ENCODE results near the gene ATP6V1G2.
"Not testable (repeated sequence)": the region's sequence is repeated elsewhere in the genome, so short reads cannot be mapped to it uniquely, and the experiment has no call there.

ATP6V1G2 gene

DNA sequence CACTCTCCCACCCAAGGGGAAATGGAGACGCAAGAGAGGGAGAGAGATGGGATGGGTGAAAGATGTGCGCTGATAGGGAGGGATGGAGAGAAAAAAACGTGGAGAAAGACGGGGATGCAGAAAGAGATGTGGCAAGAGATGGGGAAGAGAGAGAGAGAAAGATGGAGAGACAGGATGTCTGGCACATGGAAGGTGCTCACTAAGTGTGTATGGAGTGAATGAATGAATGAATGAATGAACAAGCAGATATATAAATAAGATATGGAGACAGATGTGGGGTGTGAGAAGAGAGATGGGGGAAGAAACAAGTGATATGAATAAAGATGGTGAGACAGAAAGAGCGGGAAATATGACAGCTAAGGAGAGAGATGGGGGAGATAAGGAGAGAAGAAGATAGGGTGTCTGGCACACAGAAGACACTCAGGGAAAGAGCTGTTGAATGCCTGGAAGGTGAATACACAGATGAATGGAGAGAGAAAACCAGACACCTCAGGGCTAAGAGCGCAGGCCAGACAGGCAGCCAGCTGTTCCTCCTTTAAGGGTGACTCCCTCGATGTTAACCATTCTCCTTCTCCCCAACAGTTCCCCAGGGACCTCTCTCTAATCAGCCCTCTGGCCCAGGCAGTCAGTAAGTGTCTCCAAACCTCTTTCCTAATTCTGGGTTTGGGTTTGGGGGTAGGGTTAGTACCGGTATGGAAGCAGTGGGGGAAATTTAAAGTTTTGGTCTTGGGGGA is 29.7 kb upstream of the ATP6V1G2 start:
- DNase-seq (ENCODE audit: low read depth): no peak

DNA sequence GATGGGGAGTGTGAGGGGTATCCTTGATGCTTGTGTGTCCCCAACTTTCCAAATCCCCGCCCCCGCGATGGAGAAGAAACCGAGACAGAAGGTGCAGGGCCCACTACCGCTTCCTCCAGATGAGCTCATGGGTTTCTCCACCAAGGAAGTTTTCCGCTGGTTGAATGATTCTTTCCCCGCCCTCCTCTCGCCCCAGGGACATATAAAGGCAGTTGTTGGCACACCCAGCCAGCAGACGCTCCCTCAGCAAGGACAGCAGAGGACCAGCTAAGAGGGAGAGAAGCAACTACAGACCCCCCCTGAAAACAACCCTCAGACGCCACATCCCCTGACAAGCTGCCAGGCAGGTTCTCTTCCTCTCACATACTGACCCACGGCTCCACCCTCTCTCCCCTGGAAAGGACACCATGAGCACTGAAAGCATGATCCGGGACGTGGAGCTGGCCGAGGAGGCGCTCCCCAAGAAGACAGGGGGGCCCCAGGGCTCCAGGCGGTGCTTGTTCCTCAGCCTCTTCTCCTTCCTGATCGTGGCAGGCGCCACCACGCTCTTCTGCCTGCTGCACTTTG is 29.0 kb upstream of the ATP6V1G2 start, which contains the start of gene TNF:
TSS of gene TNF (plus strand) at position 231 of the 567 bp plus-strand sequence. CDS start at position 408, 177 bp downstream.
- DNase-seq (ENCODE audit: low read depth): no peak

- no peak for DNase-seq (ENCODE audit: low read depth)
Observed at GRCh38 chr6:31574106-31575061, 28.0 kb upstream of the ATP6V1G2 start.

DNA sequence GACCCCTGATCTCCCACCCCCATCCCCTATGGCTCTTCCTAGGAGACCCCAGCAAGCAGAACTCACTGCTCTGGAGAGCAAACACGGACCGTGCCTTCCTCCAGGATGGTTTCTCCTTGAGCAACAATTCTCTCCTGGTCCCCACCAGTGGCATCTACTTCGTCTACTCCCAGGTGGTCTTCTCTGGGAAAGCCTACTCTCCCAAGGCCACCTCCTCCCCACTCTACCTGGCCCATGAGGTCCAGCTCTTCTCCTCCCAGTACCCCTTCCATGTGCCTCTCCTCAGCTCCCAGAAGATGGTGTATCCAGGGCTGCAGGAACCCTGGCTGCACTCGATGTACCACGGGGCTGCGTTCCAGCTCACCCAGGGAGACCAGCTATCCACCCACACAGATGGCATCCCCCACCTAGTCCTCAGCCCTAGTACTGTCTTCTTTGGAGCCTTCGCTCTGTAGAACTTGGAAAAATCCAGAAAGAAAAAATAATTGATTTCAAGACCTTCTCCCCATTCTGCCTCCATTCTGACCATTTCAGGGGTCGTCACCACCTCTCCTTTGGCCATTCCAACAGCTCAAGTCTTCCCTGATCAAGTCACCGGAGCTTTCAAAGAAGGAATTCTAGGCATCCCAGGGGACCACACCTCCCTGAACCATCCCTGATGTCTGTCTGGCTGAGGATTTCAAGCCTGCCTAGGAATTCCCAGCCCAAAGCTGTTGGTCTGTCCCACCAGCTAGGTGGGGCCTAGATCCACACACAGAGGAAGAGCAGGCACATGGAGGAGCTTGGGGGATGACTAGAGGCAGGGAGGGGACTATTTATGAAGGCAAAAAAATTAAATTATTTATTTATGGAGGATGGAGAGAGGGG is 27.1 kb upstream of the ATP6V1G2 start:
- no peak for DNase-seq (ENCODE audit: low read depth)

DNA sequence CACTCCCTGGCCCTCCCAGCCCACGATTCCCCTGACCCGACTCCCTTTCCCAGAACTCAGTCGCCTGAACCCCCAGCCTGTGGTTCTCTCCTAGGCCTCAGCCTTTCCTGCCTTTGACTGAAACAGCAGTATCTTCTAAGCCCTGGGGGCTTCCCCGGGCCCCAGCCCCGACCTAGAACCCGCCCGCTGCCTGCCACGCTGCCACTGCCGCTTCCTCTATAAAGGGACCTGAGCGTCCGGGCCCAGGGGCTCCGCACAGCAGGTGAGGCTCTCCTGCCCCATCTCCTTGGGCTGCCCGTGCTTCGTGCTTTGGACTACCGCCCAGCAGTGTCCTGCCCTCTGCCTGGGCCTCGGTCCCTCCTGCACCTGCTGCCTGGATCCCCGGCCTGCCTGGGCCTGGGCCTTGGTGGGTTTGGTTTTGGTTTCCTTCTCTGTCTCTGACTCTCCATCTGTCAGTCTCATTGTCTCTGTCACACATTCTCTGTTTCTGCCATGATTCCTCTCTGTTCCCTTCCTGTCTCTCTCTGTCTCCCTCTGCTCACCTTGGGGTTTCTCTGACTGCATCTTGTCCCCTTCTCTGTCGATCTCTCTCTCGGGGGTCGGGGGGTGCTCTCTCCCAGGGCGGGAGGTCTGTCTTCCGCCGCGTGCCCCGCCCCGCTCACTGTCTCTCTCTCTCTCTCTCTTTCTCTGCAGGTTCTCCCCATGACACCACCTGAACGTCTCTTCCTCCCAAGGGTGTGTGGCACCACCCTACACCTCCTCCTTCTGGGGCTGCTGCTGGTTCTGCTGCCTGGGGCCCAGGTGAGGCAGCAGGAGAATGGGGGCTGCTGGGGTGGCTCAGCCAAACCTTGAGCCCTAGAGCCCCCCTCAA is 25.9 kb upstream of the ATP6V1G2 start, which contains the start of gene LTA:
TSS of gene LTA (plus strand) at position 249 of the 871 bp plus-strand sequence. CDS start at position 703, 454 bp downstream.
- no peak for DNase-seq (ENCODE audit: low read depth)

- no peak for DNase-seq (ENCODE audit: low read depth)
Observed at GRCh38 chr6:31569861-31570536, 23.6 kb upstream of the ATP6V1G2 start.

- no peak for DNase-seq (ENCODE audit: low read depth)
Observed at GRCh38 chr6:31568537-31568961, 22.1 kb upstream of the ATP6V1G2 start.

GRCh38 chr6:31567531-31568370 is 21.3 kb upstream of the ATP6V1G2 start:
- DNase-seq (ENCODE audit: low read depth): no peak

- no peak for DNase-seq (ENCODE audit: low read depth)
Observed at GRCh38 chr6:31560697-31561058, 14.3 kb upstream of the ATP6V1G2 start.

- DNase-seq (ENCODE audit: low read depth): no peak
Observed at GRCh38 chr6:31559958-31560696, 13.7 kb upstream of the ATP6V1G2 start.

DNA sequence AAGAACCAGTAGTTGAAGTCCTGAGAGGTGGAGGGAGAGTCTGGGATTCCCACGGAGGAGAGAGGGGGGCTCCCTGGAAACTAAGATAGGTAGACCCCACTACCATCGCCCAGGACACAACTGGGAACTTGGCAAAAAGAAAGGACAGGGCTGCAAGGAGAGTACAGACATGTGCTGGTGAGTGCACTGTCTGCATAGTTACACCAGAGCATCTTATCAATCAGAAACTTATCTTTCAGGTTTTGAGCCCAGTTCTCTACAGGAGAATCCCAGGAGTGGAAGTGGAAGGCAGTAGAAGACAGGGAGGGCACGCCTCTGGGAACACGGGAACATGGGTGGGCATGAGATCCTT is 13.2 kb upstream of the ATP6V1G2 start:
- no peak for DNase-seq (ENCODE audit: low read depth)

- DNase-seq (ENCODE audit: low read depth): no peak
Observed at GRCh38 chr6:31558631-31559500, 12.5 kb upstream of the ATP6V1G2 start.

DNA sequence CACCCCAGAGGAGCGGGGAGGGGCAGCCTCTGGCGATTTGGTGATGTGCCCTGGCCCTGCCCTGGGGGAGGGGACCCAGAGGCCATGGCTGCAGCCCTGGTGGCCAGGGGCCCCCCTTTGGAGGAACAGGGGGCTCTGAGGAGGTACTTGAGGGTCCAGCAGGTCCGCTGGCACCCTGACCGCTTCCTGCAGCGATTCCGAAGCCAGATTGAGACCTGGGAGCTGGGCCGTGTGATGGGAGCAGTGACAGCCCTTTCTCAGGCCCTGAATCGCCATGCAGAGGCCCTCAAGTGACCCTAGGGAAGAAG is 11.9 kb upstream of the ATP6V1G2 start:
- DNase-seq (ENCODE audit: low read depth): no peak

DNA sequence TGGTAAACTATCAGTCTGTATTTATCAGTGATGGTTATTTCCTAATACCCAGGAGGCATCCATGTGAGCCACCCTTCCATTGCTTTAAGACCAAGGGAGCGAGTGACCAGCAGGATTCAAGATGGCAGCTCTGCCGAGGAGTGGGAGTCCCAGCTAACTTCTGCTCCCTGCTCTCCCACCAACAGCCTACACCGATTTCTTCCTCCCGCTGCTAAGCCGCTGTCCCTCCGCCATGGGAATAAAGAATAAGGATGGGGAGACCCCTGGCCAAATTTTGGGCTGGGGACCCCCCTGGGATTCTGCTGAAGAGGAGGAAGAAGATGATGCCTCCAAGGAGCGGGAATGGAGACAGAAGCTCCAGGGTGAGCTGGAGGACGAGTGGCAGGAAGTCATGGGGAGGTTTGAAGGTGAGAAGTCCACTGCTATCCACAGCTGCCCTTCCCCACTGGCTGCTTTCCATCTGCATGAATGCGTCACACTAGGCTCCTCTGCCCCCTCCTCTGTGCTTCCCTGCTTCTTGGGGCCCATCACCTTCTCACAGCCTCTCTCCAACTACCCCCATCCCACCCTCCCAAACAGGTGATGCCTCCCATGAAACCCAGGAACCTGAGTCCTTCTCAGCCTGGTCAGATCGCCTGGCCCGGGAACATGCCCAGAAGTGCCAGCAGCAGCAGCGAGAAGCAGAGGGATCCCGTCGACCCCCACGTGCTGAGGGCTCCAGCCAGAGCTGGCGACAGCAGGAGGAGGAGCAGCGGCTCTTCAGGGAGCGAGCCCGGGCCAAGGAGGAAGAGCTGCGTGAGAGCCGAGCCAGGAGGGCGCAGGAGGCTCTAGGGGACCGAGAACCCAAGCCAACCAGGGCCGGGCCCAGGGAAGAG is 11.3 kb upstream of the ATP6V1G2 start:
- no peak for DNase-seq (ENCODE audit: low read depth)

DNA sequence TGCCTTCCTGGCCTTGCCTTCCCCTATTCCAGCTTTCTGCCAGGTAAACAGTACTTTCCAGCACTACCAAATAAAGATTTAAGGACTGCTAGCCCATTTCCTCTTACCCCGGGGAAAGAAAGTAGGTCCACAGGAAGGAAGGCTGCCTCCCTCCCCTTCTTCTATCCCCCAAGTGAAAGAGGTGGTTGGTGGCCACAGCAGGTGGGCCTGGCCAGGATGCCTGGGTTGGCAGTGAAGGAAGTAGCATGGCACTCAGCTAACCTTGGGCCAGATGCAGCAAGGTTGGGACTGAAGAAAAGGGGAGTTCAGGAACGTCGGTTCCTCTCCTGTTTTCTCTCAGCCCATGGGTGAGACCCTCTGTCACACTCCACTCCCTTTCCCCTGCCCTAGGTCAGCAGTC is 9.9 kb upstream of the ATP6V1G2 start:
- no peak for DNase-seq (ENCODE audit: low read depth)

GRCh38 chr6:31551371-31551770 is 5.0 kb upstream of the ATP6V1G2 start:
- not testable (repeated sequence) for DNase-seq (ENCODE audit: low read depth)

DNA sequence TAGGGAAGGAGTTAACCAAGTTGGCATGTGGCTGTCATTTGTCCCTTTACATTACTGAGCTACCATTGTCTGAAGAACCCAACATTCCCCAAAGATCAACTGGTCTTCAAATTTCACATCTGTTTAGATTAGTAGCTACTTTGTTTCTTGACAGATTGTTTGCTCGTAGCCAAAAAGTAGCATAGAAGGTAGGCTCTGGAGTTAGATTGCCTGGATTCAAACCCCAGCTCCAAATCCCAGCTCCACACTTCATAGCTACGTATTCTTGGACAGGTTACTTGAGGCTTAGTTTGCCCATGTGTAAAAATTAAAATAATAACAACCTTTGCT is 2.1 kb upstream of the ATP6V1G2 start:
- DNase-seq (ENCODE audit: low read depth): no peak
